ENCODE data around the gene CHST15. TPM values are rescaled to one million over a fixed set of nuclear protein-coding genes. Genes with fewer than 3 reads are reported as not detected.

Gene CHST15
- total and polyA plus RNA-seq, 2 of the 13 experiments (the other 11 are each of a cell fraction or from before 2014, with no cell fraction given): 1.4 to 94.7 TPM

GRCh38 chr10:123966896-123967231 is 126.5 kb downstream of the CHST15 start:
- FAIRE-seq (no peak), ATAC-seq (0 out of 3 replicates have a peak, but pooled peaks have one; percentile 29), DNase-seq (ENCODE audit: low spot score) (no peak)
- H3K9ac ChIP-seq (ENCODE audit: insufficient read depth, low read depth, low read length): no peak overlapping the region
- H3K4me2 ChIP-seq (ENCODE audit: low read depth, low read length): peak overlapping the region; percentile 60
- in situ Hi-C loops (cut with HindIII; ENCODE audit: extremely low pct_ligation_motif_present, low pct_unique_long_range_greater_than_20kb) (loop anchor here (5.0 to 25.0 kb wide), 2 partner anchors 385 to 880 kb away; no protein-coding TSS in a partner anchor), intact Hi-C loops (cut with micrococcal nuclease; ENCODE audit: unreplicated experiment) (loop anchor here (1.0 kb wide), 2 partner anchors 325 to 385 kb away; no protein-coding TSS in a partner anchor)
- no peak overlapping the region for H3K27ac ChIP-seq (ENCODE audit: extremely low read length, insufficient read depth, low read length)
- TF ChIP-seq YEATS4 (CRISPR knock-in tag; IDR thresholded peaks at IDR 0.05; ENCODE audit: borderline replicate concordance) (no peak), PPARG (CRISPR knock-in tag; conservative IDR thresholded peaks at IDR 0.05) (no peak), SCMH1 (CRISPR knock-in tag; IDR thresholded peaks at IDR 0.05; ENCODE audit: borderline replicate concordance) (no peak), MEIS2 (CRISPR knock-in tag; IDR thresholded peaks at IDR 0.05) (no peak), DBP (CRISPR knock-in tag; IDR thresholded peaks at IDR 0.05; ENCODE audit: not compliant biosample characterization) (no peak), RAD21 (CRISPR knock-in tag; IDR thresholded peaks at IDR 0.05) (no peak), ONECUT2 (CRISPR knock-in tag; IDR thresholded peaks at IDR 0.05) (no peak)
- no peak overlapping the region for H2AFZ ChIP-seq (ENCODE audit: low read length)
- BruUV-seq (replicated peaks): no TSS peak
- no peaks in the 10 kb centered on the region for H3K79me2 ChIP-seq (ENCODE audit: insufficient read depth, low read length)
- H3K27me3 ChIP-seq (ENCODE audit: control insufficient read depth in 1 of 2, insufficient read depth in 2 of 2, low read length in 2 of 2): peaks cover 2 to 14% of the 10 kb centered on the region in 2 experiments; a peak in 2 of 5 replicates
- H4K20me1 ChIP-seq (ENCODE audit: insufficient read depth, low read length): no peaks in the 10 kb centered on the region
- 32% methylated on average over 7 of the region's 7 CpGs for WGBS (ENCODE audit: low lambda C conversion rate)
- H3K36me3 ChIP-seq (replicated peaks in 1 of 2; ENCODE audit: control insufficient read depth in 1 of 2, insufficient read depth in 2 of 2, low read length in 2 of 2): no peaks in the 10 kb centered on the region
- H3K9me3 ChIP-seq (ENCODE audit: low read length): no peaks in the 10 kb centered on the region
- peak overlapping the region in 1 of 3 experiments; percentile 21; a peak in 1 of 6 replicates for H3K4me3 ChIP-seq (replicated peaks in 1 of 3; ENCODE audit: insufficient read depth in 1 of 3, low read depth in 2 of 3, low read length in 3 of 3)
- CTCF ChIA-PET (ENCODE audit: low intra/inter-chr PET ratio, low total read pairs): interaction anchor here (1.3 to 4.0 kb wide), 3 partner anchors 324 to 394 kb away, joined by 5 to 64 read pairs (median 10); no protein-coding TSS in a partner anchor
- H3K4me1 ChIP-seq (ENCODE audit: insufficient read depth, low read length): peaks cover 20% of the 10 kb centered on the region
- POLR2A ChIA-PET: no interaction called here

Measured in HepG2 (cell line).